Measurements from ENCODE around the gene QPCTL.
A peak's percentile ranks its signal among the peaks of the same experiment; 100 is the strongest.
"Not testable (repeated sequence)": the region's sequence is repeated elsewhere in the genome, so short reads cannot be mapped to it uniquely, and the experiment has no call there.

QPCTL gene

GRCh38 chr19:45717131-45717982 lies 24.9 kb downstream of the QPCTL start:
- peak; percentile 98 for DNase-seq (ENCODE audit: low spot score)

- DNase-seq (ENCODE audit: low spot score), result no peak
These were observed 25.7 kb downstream of the QPCTL start for GRCh38 chr19:45717983-45718650.

GRCh38 chr19:45720065-45720464 lies 27.6 kb downstream of the QPCTL start:
- not testable (repeated sequence) for DNase-seq (ENCODE audit: low spot score)

DNA sequence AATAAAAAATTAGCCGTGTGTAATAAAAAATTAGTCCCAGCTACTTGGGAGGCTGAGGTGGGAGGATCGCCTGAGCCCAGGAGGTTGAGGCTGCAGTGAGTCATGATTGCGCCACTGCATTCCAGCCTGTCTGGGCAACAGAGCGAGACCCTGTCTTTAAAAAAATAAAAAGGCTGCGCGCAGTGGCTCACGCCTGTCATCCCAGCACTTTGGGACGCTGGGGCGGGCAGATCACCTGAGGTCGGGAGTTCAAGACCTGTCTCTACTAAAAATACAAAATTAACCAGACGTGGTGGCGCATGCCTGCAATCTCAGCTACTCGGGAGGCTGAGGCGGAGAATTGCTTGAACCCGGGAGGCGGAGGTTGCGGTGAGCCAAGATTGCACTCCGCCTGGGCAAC lies 36.2 kb downstream of the QPCTL start:
- DNase-seq (ENCODE audit: low spot score), result not testable (repeated sequence)

DNA sequence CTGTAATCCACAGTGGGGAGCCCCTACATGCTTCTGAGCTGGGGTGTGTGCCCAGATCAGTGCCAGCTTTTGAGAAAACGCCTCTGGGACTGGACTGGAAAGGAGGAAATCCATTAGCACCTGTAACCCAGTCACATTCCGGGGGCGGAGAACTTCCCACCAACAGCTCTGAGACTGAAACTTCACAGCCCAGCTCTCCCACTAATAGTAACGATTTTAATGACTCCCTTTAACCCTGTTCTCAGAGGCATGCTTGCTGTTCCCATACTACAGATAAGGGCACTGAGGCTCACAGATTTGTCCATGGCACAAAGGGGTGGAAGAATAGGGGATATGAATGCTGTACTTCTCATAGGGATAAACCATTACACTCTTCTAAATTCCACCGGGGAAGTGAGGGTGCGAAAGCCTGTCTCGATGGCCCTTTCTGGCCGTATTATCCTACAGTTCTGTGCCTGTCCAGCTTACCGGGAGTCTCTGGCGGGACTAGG lies 37.4 kb downstream of the QPCTL start:
- DNase-seq (ENCODE audit: low spot score), result no peak

DNA sequence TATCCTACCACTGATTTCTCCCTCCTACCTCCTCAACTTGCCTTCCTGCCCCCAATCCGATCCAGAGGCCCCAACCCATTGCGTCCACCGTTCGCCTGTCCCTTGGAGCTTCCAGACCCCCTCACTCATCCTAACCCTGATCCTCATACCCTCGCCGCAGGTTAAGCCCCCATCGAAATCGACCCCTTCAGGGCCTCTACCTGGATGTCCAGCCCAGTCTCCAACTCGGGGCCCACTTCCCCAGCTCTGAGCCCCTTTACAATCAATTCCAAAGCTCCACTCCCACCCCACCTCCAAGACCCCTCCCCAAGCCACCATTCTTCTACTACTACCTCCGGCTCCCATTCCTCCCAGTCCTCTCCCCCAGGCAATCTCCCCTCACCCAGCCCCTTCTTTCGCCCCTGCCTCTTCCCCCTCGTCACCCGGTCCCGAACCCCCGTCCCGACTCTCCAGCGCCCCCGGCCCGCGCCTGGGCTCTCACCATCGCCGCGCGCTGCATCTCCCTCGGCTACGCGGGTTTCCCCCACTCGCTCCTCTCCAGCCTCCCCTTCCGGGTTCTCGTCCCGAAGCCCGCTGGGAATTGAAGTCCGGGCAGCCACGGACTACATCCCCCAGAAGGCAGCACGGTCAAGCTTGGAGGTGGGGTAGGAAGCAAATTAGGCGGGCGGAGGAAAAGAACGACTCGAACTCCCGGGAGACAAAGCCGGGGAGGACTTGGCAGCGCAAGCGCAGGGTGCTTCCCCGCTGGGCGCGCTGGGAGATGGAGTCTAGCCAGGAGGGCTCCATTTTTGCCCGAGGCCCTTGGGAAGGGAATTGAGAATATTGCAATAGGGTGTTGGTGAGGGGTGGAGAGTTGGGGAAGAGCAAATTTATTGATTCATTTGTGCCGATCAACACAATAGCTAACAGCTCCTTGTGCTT lies 38.2 kb downstream of the QPCTL start, which contains the start of gene FBXO46:
TSS of gene FBXO46 (minus strand) at position 529 of the 921 bp plus-strand sequence. CDS start 17,401 bp downstream, outside the sequence.
- peak; percentile 97 for DNase-seq (ENCODE audit: low spot score)

- no peak for DNase-seq (ENCODE audit: low spot score)
These were observed 40.8 kb downstream of the QPCTL start, which contains the start of gene MEIOSIN for GRCh38 chr19:45733160-45733810. Gene MEIOSIN (plus strand): TSS chr19:45733439. CDS start chr19:45735377, 1,938 bp downstream.

- DNase-seq (ENCODE audit: low spot score), result no peak
These were observed 47.3 kb downstream of the QPCTL start for GRCh38 chr19:45739498-45740439.

DNA sequence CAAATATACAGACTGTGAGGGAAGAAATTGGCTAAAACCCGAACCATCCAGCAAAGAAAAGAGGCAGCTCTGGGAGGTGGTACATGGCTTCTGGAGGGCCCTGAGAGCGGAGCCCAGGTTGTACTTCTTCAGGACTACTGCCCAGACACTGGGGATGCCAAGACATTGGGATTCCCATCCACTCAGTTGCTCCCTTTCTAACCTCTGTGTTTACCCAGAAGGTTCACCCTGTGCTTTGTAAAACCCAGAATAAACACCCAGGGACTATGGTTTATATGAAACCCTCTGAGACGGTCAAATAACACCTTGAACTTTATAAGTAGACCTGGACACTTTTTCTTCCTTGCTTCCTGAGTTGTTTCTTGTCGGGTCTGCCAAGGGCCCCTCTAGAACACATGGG lies 50.5 kb downstream of the QPCTL start:
- DNase-seq (ENCODE audit: low spot score), result no peak

- no peak for DNase-seq (ENCODE audit: low spot score)
These were observed 53.1 kb downstream of the QPCTL start for GRCh38 chr19:45745606-45746005.

- no peak for DNase-seq (ENCODE audit: low spot score)
These were observed 54.4 kb downstream of the QPCTL start for GRCh38 chr19:45746866-45747265.

- no peak for DNase-seq (ENCODE audit: low spot score)
These were observed 55.0 kb downstream of the QPCTL start for GRCh38 chr19:45747513-45747912.

GRCh38 chr19:45751483-45751882 lies 59.0 kb downstream of the QPCTL start:
- DNase-seq (ENCODE audit: low spot score), result not testable (repeated sequence)

- DNase-seq (ENCODE audit: low spot score), result no peak
These were observed 60.2 kb downstream of the QPCTL start for GRCh38 chr19:45752639-45753038.

DNA sequence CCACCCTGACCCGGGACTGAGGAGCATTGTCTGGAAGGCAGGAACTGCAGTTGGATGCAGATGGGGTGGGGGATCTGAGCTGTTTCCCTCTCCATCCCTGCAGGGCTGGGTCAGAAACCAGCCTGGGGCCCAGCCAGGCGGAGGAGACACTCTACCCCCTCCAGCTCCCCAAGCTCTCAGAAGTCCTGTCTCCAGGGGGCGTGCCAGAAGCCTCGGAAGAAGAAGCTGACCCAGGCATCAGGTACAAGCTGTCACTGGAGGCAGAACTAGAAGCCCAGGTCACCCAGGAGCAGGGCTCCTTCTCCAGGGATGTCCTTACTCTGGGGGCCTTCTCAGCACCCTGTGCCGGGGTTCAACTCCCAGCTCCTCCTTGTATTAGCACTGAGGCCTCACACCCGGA lies 61.1 kb downstream of the QPCTL start:
- DNase-seq (ENCODE audit: low spot score), result no peak

Measured in GM03348 (cell line).